NB4 (cell line): ENCODE data around the gene LSAMP.
A peak's percentile ranks its signal among the peaks of the same experiment; 100 is the strongest.

ENCODE experiments used
- DNase-seq: peaks from one replicate; pipeline ENCODE4 v3.0.0; 2010; ENCODE audit warnings: low read depth
- H3K4me3 ChIP-seq: one replicate; pipeline ENCODE4 v1.5.1; 2011; ENCODE audit warnings: mild to moderate bottlenecking, low read depth, low read length, moderate library complexity
- CTCF ChIP-seq: IDR thresholded peaks from one replicate; pipeline ENCODE4 v1.5.1; 2012; ENCODE audit warnings: low read depth, low read length
- MAX ChIP-seq: IDR thresholded peaks from 2 replicates; pipeline ENCODE4 v1.6.1; 2011; ENCODE audit warnings: low read depth, low read length
- MYC ChIP-seq: IDR thresholded peaks from 2 replicates; pipeline ENCODE4 v1.6.1; 2011; ENCODE audit warnings: low read depth, low read length
- POLR2A ChIP-seq: IDR thresholded peaks from 2 replicates; pipeline ENCODE4 v1.6.1; 2011; ENCODE audit warnings: mild to moderate bottlenecking; ENCODE audit not compliant: insufficient read length; ENCODE audit errors: extremely low read depth

Gene LSAMP

GRCh38 chr3:116040152-116040551 lies 405.1 kb downstream of the LSAMP start:
- no peak for TF ChIP-seq POLR2A
- no peak for TF ChIP-seq MYC
- no peak for TF ChIP-seq MAX
- TF ChIP-seq CTCF: no peak
- no peak for DNase-seq
- no peak overlapping the region for H3K4me3 ChIP-seq

GRCh38 chr3:116039651-116039985 lies 405.7 kb downstream of the LSAMP start:
- no peak for DNase-seq
- TF ChIP-seq MAX: no peak
- no peak for TF ChIP-seq POLR2A
- TF ChIP-seq CTCF: no peak
- TF ChIP-seq MYC: no peak
- no peak overlapping the region for H3K4me3 ChIP-seq

- no peak overlapping the region for H3K4me3 ChIP-seq
- no peak for TF ChIP-seq POLR2A
- no peak for TF ChIP-seq MYC
- TF ChIP-seq CTCF: no peak
- TF ChIP-seq MAX: no peak
- no peak for DNase-seq
Observed at GRCh38 chr3:116038968-116039650, 406.2 kb downstream of the LSAMP start.

GRCh38 chr3:116037954-116038911 lies 407.1 kb downstream of the LSAMP start:
- peak; percentile 28 for DNase-seq
- no peak overlapping the region for H3K4me3 ChIP-seq
- TF ChIP-seq POLR2A (no peak), MAX (no peak), CTCF (no peak), MYC (no peak)

- no peak overlapping the region for H3K4me3 ChIP-seq
- TF ChIP-seq POLR2A: no peak
- TF ChIP-seq MYC: no peak
- no peak for TF ChIP-seq CTCF
- TF ChIP-seq MAX: no peak
- DNase-seq: no peak
Observed at GRCh38 chr3:116035429-116035828, 409.9 kb downstream of the LSAMP start.
